HG03064 (cell line): Measurements from ENCODE around the gene SLC25A28.

ENCODE experiments used
- ATAC-seq: cut with Tn5 transposase; IDR thresholded peaks from one replicate; pipeline ENCODE4 v1.9.1; 2021; ENCODE audit warnings: low read depth; ENCODE audit not compliant: unreplicated experiment

Gene SLC25A28

GRCh38 chr10:99595236-99595635, 25.0 kb downstream of the SLC25A28 start:
- no peak for ATAC-seq

- ATAC-seq: no peak
Observed at GRCh38 chr10:99593312-99593711, 26.9 kb downstream of the SLC25A28 start.

DNA sequence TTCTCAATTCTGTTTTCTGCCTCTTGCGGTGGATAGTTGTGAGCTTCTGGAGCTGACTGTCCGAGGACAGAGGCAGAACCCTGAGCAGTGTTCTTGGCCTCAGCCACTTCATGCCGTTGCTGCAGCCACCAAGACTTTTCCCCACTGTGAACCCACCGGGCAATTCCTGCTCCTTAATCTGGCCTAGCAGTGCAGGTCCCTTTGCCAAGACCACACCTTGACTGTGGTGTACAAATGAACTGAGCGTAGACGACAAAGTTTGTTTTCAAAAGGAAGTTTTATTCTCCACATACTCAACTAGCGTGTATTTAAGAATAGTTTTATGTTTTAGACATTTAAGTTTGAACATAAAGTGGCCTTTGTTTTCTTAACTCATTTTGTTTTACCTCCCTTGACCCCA, 29.4 kb downstream of the SLC25A28 start:
- no peak for ATAC-seq

GRCh38 chr10:99583687-99584086, 36.6 kb downstream of the SLC25A28 start:
- no peak for ATAC-seq

- no peak for ATAC-seq
Observed at GRCh38 chr10:99582255-99582770, 37.9 kb downstream of the SLC25A28 start.

DNA sequence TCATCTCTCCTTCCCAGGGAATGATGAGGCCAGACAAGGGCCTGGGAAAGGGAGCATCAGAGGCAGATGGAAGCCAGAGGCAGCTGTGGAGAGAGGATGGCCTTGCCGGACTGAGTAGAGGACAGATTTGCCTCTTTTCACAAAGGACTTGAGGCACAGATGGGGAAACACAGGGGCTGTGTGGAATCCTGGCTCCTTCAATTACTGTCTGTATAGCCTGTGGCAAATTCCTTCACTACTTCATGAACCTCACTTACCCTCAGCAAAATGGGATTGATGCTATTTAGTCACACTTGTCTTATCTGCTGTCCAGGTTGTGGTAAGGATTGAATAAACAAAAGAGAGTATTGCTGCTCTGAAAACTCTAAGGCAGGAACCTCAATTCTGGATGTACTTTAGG, 40.3 kb downstream of the SLC25A28 start:
- ATAC-seq: no peak

GRCh38 chr10:99573790-99574189, 46.4 kb downstream of the SLC25A28 start:
- no peak for ATAC-seq

- ATAC-seq: no peak
Observed at GRCh38 chr10:99571816-99572215, 48.4 kb downstream of the SLC25A28 start.

DNA sequence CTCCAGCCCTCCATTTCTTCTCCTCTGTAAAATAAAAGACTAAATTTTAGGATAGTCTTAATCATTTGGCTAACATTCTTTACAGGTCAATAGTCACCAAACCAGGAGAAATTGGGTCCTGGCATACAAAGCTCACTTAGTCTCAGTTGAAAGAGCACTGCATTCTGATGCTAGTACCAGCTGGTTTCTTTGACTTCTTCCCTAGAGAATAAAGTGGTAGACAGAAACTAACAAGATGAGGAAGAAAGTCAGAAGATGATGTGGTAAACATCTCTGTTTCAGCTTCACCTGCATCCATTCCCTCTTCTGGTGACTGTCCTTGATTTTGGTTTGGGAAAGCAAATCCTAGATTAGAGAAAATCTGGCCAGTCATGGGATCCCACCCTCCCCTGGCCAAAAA, 50.3 kb downstream of the SLC25A28 start:
- ATAC-seq: no peak

GRCh38 chr10:99569253-99569939, 50.8 kb downstream of the SLC25A28 start:
- ATAC-seq: no peak

DNA sequence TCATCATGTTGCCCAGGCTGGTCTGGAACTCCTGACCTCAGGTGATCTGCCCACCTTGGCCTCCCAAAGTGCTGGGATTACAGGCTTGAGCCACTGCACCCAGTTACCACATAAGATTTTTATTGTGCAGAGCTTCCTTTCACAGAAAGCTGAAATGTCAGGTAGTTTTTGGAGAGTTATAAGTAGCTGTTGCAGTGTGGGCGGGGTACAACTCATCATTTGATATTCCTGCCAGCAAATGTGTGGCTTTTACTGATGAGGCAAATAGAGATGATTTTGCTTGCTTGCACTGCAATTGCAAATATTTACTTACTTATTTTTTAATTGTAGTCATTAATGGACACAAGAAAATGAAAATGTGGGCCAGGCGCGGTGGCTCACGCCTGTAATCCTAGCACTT, 55.1 kb downstream of the SLC25A28 start:
- ATAC-seq: no peak

GRCh38 chr10:99564361-99564760, 55.9 kb downstream of the SLC25A28 start:
- no peak for ATAC-seq

DNA sequence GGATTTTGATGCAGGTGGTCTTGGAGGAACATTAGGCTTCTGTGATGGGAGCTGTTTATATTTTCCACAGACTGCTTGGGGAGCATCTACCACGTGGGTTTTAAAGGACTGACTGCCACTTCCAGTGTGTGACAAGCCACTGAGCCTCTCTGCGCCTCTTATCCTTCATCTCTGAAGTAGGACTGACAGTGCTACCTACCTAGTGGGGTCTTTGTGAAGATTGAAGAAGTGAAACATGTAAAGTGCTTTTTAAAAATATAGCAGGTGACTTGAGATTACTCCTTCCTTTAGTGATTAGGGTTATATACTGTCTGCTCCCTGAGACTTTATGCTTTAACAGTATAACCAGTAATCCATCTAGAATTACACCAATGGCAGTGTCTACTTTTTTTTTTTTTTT, 57.6 kb downstream of the SLC25A28 start:
- ATAC-seq: no peak
